ENCODE results near the gene DEAF1. TPM values are rescaled to one million over a fixed set of nuclear protein-coding genes. Genes with fewer than 3 reads are reported as not detected.

The DEAF1 gene
- total RNA-seq, 1 donor from 2014 or later, result 48.9 TPM

DNA sequence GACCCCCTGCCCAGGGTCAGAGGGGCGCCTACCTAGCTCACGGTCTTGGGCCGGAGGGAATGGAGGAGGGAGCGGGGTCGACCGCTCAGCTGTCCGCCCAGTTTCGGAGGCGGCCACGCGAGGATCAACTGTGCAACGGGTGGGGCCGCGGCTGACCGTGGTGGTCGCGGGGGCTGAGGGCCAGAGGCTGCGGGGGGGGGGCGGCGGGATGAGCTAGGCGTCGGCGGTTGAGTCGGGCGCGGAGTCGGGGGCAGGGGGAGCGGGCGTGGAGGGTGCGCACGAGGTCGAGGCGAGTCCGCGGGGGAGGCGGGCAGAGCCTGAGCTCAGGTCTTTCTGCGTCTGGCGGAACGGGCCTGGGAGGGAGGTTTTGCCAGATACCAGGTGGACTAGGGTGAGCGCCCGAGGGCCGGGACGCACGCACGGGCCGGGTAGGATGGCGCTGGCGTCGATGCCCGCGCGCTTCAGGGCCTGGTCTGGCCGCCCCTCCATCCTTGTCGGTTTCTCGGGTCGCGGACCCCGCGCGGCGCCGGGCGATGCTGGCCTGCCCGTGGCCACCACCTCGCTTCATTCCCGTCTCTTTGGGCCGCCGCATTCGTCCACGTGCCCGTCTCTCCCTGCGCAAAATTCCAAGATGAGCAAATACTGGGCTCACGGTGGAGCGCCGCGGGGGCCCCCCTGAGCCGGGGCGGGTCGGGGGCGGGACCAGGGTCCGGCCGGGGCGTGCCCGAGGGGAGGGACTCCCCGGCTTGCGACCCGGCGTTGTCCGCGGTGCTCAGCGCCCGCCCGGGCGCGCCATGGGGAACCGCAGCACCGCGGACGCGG lies 58.3 kb downstream of the DEAF1 start, which contains the start of gene DRD4:
DRD4 (plus strand) TSS at position 759 of the 822 bp plus-strand sequence; CDS start at position 795, 36 bp downstream.
- Histone ChIP-seq H3K4me2 (ENCODE audit: low read length) (peak within 1 kb of the TSS; percentile 73), H3K36me3 (ENCODE audit: insufficient read depth, low read length) (no peaks in the 10 kb centered on the region), H3K27me3 (ENCODE audit: insufficient read depth, low read length) (peaks cover 14% of the 10 kb centered on the region), H3K4me1 (ENCODE audit: insufficient read depth, low read length) (peaks cover 11% of the 10 kb centered on the region), H3K4me3 (ENCODE audit: insufficient read depth, low read depth, low read length) (no peak within 1 kb of the TSS), H3K27ac (ENCODE audit: low read depth, low read length) (no peak within 1 kb of the TSS), H4K20me1 (ENCODE audit: insufficient read depth, low read length) (peaks cover 39% of the 10 kb centered on the region), H3K9ac (ENCODE audit: low read length) (no peak within 1 kb of the TSS), H2AFZ (ENCODE audit: low read depth, low read length) (no peak within 1 kb of the TSS), H3K9me3 (ENCODE audit: insufficient read depth, low read depth, low read length) (no peaks in the 10 kb centered on the region), H3K79me2 (ENCODE audit: insufficient read depth, low read length) (no peaks in the 10 kb centered on the region)
- H3K4me3 Mint-ChIP-seq (ENCODE audit: unreplicated experiment), result peak within 1 kb of the TSS; percentile 85
- H3K36me3 Mint-ChIP-seq (ENCODE audit: low read depth, unreplicated experiment), result peaks cover 9% of the 10 kb centered on the region
- peak within 1 kb of the TSS; percentile 77 for H3K27ac Mint-ChIP-seq (ENCODE audit: unreplicated experiment)
- no peak for FAIRE-seq
- no peak for DNase-seq (ENCODE audit: low read depth)
- H3K27me3 Mint-ChIP-seq (ENCODE audit: low read depth, unreplicated experiment), result peaks cover 2% of the 10 kb centered on the region
- H3K4me1 Mint-ChIP-seq (ENCODE audit: low read depth, unreplicated experiment), result peaks cover 6% of the 10 kb centered on the region
- TF ChIP-seq, protein P1, sequence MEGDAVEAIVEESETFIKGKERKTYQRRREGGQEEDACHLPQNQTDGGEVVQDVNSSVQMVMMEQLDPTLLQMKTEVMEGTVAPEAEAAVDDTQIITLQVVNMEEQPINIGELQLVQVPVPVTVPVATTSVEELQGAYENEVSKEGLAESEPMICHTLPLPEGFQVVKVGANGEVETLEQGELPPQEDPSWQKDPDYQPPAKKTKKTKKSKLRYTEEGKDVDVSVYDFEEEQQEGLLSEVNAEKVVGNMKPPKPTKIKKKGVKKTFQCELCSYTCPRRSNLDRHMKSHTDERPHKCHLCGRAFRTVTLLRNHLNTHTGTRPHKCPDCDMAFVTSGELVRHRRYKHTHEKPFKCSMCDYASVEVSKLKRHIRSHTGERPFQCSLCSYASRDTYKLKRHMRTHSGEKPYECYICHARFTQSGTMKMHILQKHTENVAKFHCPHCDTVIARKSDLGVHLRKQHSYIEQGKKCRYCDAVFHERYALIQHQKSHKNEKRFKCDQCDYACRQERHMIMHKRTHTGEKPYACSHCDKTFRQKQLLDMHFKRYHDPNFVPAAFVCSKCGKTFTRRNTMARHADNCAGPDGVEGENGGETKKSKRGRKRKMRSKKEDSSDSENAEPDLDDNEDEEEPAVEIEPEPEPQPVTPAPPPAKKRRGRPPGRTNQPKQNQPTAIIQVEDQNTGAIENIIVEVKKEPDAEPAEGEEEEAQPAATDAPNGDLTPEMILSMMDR (IDR thresholded peaks at IDR 0.05; ENCODE audit: insufficient read depth, low read depth, low read length), result no peak
- TF ChIP-seq EZH2 (IDR thresholded peaks at IDR 0.05; ENCODE audit: insufficient read depth, low read length), result no peak
- no peaks in the 10 kb centered on the region for H3K9me3 Mint-ChIP-seq (ENCODE audit: unreplicated experiment)

DNA sequence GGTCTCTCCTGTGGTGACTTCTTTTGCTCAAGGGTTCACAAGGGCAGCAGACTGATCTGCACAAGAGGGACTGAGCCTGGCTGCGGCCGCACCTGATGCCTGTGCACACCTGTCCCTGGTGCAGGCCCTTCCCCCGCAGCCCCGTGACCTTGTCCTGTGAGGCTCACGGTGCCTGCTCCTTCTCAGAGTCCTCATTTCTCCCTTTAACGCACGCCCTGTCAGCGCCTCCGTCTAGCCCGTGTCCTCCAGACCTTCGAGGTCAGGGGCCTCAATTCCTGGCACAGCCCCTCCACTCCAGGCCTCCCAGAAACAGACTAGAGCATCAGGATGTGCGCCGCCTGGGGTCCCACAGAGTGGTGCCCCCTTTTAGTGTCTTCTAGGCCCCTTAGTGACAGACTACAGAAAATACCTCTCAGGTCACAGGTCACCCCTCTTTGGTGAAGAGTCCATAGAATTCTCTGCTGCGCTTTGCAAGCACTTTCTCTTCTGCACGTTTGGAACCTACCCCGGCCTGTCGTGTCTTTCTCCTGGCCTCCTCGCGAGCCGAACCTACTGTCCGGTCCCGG lies 59.0 kb downstream of the DEAF1 start:
- Histone ChIP-seq H3K4me2 (ENCODE audit: low read length) (no peak overlapping the region), H3K4me1 (ENCODE audit: insufficient read depth, low read length) (peaks cover 10% of the 10 kb centered on the region), H3K27ac (ENCODE audit: low read depth, low read length) (no peak overlapping the region), H3K4me3 (ENCODE audit: insufficient read depth, low read depth, low read length) (no peak overlapping the region), H3K36me3 (ENCODE audit: insufficient read depth, low read length) (no peaks in the 10 kb centered on the region), H3K79me2 (ENCODE audit: insufficient read depth, low read length) (no peaks in the 10 kb centered on the region), H4K20me1 (ENCODE audit: insufficient read depth, low read length) (peaks cover 35% of the 10 kb centered on the region), H2AFZ (ENCODE audit: low read depth, low read length) (no peak overlapping the region), H3K9ac (ENCODE audit: low read length) (no peak overlapping the region), H3K27me3 (ENCODE audit: insufficient read depth, low read length) (peaks cover 14% of the 10 kb centered on the region), H3K9me3 (ENCODE audit: insufficient read depth, low read depth, low read length) (no peaks in the 10 kb centered on the region)
- Mint-ChIP-seq H3K9me3 (ENCODE audit: unreplicated experiment) (no peaks in the 10 kb centered on the region), H3K27ac (ENCODE audit: unreplicated experiment) (peak overlapping the region; percentile 34), H3K4me1 (ENCODE audit: low read depth, unreplicated experiment) (peaks cover 6% of the 10 kb centered on the region), H3K4me3 (ENCODE audit: unreplicated experiment) (no peak overlapping the region), H3K36me3 (ENCODE audit: low read depth, unreplicated experiment) (peaks cover 9% of the 10 kb centered on the region), H3K27me3 (ENCODE audit: low read depth, unreplicated experiment) (peaks cover 2% of the 10 kb centered on the region)
- no peak for DNase-seq (ENCODE audit: low read depth)
- TF ChIP-seq, protein P1 (IDR thresholded peaks at IDR 0.05; ENCODE audit: insufficient read depth, low read depth, low read length), result no peak
- no peak for FAIRE-seq

DNA sequence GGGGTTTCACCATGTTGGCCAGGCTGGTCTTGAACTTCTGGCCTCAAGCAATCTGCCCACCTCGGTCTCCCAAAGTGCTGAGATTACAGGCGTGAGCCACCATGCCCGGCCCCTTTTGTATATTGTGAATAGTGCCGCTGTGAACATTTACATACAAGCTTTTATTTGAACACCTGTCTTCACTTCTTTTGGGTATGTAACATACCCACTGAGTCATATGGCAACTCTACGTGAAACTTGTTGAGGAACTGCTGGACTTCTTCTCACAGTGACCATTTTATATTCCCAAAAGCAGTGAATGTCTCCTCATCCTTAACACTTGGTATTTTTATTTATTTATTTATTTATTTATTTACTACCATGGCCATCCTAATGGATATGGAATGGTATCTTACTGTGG lies 64.2 kb downstream of the DEAF1 start:
- Histone ChIP-seq H4K20me1 (ENCODE audit: insufficient read depth, low read length) (peaks cover 10% of the 10 kb centered on the region), H3K4me3 (ENCODE audit: insufficient read depth, low read depth, low read length) (no peak overlapping the region), H3K4me2 (ENCODE audit: low read length) (no peak overlapping the region), H3K27ac (ENCODE audit: low read depth, low read length) (no peak overlapping the region), H3K27me3 (ENCODE audit: insufficient read depth, low read length) (peaks cover 2% of the 10 kb centered on the region), H3K9me3 (ENCODE audit: insufficient read depth, low read depth, low read length) (no peaks in the 10 kb centered on the region), H3K9ac (ENCODE audit: low read length) (no peak overlapping the region), H3K36me3 (ENCODE audit: insufficient read depth, low read length) (no peaks in the 10 kb centered on the region), H3K79me2 (ENCODE audit: insufficient read depth, low read length) (no peaks in the 10 kb centered on the region), H3K4me1 (ENCODE audit: insufficient read depth, low read length) (peaks cover 15% of the 10 kb centered on the region), H2AFZ (ENCODE audit: low read depth, low read length) (no peak overlapping the region)
- H3K4me3 Mint-ChIP-seq (ENCODE audit: unreplicated experiment), result no peak overlapping the region
- FAIRE-seq (no peak), DNase-seq (ENCODE audit: low read depth) (no peak)
- TF ChIP-seq EZH2 (IDR thresholded peaks at IDR 0.05; ENCODE audit: insufficient read depth, low read length), result no peak
- peaks cover 4% of the 10 kb centered on the region for H3K9me3 Mint-ChIP-seq (ENCODE audit: unreplicated experiment)
- H3K27me3 Mint-ChIP-seq (ENCODE audit: low read depth, unreplicated experiment), result no peaks in the 10 kb centered on the region
- no peak overlapping the region for H3K27ac Mint-ChIP-seq (ENCODE audit: unreplicated experiment)
- peaks cover 11% of the 10 kb centered on the region for H3K36me3 Mint-ChIP-seq (ENCODE audit: low read depth, unreplicated experiment)
- peaks cover 21% of the 10 kb centered on the region for H3K4me1 Mint-ChIP-seq (ENCODE audit: low read depth, unreplicated experiment)

Measured in astrocyte (in vitro differentiated cells and primary cell).